Measurements from ENCODE around the gene BIRC6.

GRCh38 chr2:32656069-32656468 lies 299.2 kb downstream of the BIRC6 start:
- TF ChIP-seq CTCF (IDR thresholded peaks at IDR 0.05) = no peak
- TF ChIP-seq, protein P1, sequence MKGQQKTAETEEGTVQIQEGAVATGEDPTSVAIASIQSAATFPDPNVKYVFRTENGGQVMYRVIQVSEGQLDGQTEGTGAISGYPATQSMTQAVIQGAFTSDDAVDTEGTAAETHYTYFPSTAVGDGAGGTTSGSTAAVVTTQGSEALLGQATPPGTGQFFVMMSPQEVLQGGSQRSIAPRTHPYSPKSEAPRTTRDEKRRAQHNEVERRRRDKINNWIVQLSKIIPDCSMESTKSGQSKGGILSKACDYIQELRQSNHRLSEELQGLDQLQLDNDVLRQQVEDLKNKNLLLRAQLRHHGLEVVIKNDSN (CRISPR knock-in tag; IDR thresholded peaks at IDR 0.05) = no peak
- TF ChIP-seq CREB1 (CRISPR knock-in tag; IDR thresholded peaks at IDR 0.05) = no peak
- TF ChIP-seq ESRRA (CRISPR knock-in tag; IDR thresholded peaks at IDR 0.05; ENCODE audit: borderline replicate concordance) = no peak
- no peak for TF ChIP-seq ZNF138 (CRISPR knock-in tag; conservative IDR thresholded peaks at IDR 0.05)
- no peak for TF ChIP-seq NR3C1 (CRISPR knock-in tag; conservative IDR thresholded peaks at IDR 0.05; ENCODE audit: low read depth)
- no peak for TF ChIP-seq ATF2 (CRISPR knock-in tag; IDR thresholded peaks at IDR 0.05; ENCODE audit: borderline replicate concordance, low read depth)
- no peak for TF ChIP-seq ATF3 (CRISPR knock-in tag; conservative IDR thresholded peaks at IDR 0.05)
- TF ChIP-seq ZNF671 (CRISPR knock-in tag; IDR thresholded peaks at IDR 0.05) = no peak
- TF ChIP-seq ZBTB21 (CRISPR knock-in tag; IDR thresholded peaks at IDR 0.05; ENCODE audit: borderline replicate concordance) = no peak
- TF ChIP-seq TP53 (CRISPR knock-in tag; IDR thresholded peaks at IDR 0.05) = no peak
- TF ChIP-seq ZNF263 (CRISPR knock-in tag; IDR thresholded peaks at IDR 0.05; ENCODE audit: low read depth) = no peak
- no peak for TF ChIP-seq ETV6 (CRISPR knock-in tag; IDR thresholded peaks at IDR 0.05)
